H1 (cell line): ENCODE results near the gene BCL2L13. TPM values are rescaled to one million over a fixed set of nuclear protein-coding genes. Genes with fewer than 3 reads are reported as not detected.

Experiments used
- CTCF ChIA-PET: fragments of 300-600 bp; sonication (Branson Sonifier 250); formaldehyde crosslinking; loops from one replicate; lab custom pipeline; 2021; ENCODE audit not compliant: partially characterized antibody; lab: Charles Lee
- POLR2A ChIA-PET: fragments of 300-600 bp; sonication (Branson Sonifier 250); formaldehyde crosslinking; loops from one replicate; lab custom pipeline; 2021; ENCODE audit warnings: inconsistent platforms; ENCODE audit not compliant: partially characterized antibody; lab: Charles Lee
- DNase-seq, 2 experiments: peaks; one replicate each; pipeline versions ENCODE4 v3.0.0 to v3.0.0-alpha.2; 2010 to 2022; ENCODE audit warnings: low spot score in 2 of 2, low read depth in 1 of 2, mixed read lengths in 1 of 2
- FAIRE-seq: peaks from 2 replicates; lab custom pipeline; 2011; peaks lifted over from hg19 to GRCh38; lab: Jason Lieb, UNC
- H2AFZ ChIP-seq: 2 replicates; pipeline ENCODE4 v1.8.1; 2012; ENCODE audit warnings: low read length, inconsistent platforms
- H2AK5ac ChIP-seq: 2 replicates; pipeline ENCODE4 v1.6.1; 2013; ENCODE audit warnings: low read depth, low read length
- H2BK120ac ChIP-seq: replicated peaks from 2 replicates; pipeline ENCODE3; 2013; ENCODE audit warnings: low read depth, low read length, inconsistent platforms
- H2BK12ac ChIP-seq: 2 replicates; pipeline ENCODE4 v1.6.1; 2013; ENCODE audit warnings: low read depth, low read length
- H2BK15ac ChIP-seq: 2 replicates; pipeline ENCODE4 v1.6.1; 2013; ENCODE audit warnings: low read length
- H2BK20ac ChIP-seq: 2 replicates; pipeline ENCODE4 v1.6.1; 2013; ENCODE audit warnings: low read length
- H2BK5ac ChIP-seq: 2 replicates; pipeline ENCODE4 v1.6.1; 2013; ENCODE audit warnings: low read depth, low read length
- H3K14ac ChIP-seq: 2 replicates; pipeline ENCODE4 v1.6.1; 2013; ENCODE audit warnings: inconsistent platforms; ENCODE audit not compliant: insufficient read length
- H3K18ac ChIP-seq: 2 replicates; pipeline ENCODE4 v1.6.1; 2013; ENCODE audit warnings: low read length; ENCODE audit errors: extremely low read depth
- H3K23ac ChIP-seq: 2 replicates; pipeline ENCODE4 v1.6.1; 2013; ENCODE audit warnings: inconsistent platforms; ENCODE audit not compliant: insufficient read length
- H3K23me2 ChIP-seq: 2 replicates; pipeline ENCODE4 v1.6.1; 2013; ENCODE audit warnings: low read depth, low read length
- H3K27ac ChIP-seq: 2 replicates; pipeline ENCODE4 v1.6.1; 2011; ENCODE audit warnings: low read depth, low read length, inconsistent platforms
- H3K27me3 ChIP-seq, 4 experiments: replicated peaks in 1 of 4; 1 replicate in 1 of 4; 2 replicates in 3 of 4; pipeline versions ENCODE4 v1.6.1 to v1.8.1; 2011 to 2013; ENCODE audit warnings: low read length in 3 of 4, mild to moderate bottlenecking in 3 of 4, inconsistent platforms in 2 of 4, mixed read lengths in 2 of 4, moderate library complexity in 1 of 4; ENCODE audit not compliant: control insufficient read depth in 3 of 4, insufficient read depth in 3 of 4; ENCODE audit errors: extremely low read depth in 1 of 4
- H3K36me3 ChIP-seq, 4 experiments: 2 replicates each; pipeline versions ENCODE4 v1.6.1 to v1.8.1; 2011 to 2013; ENCODE audit warnings: mild to moderate bottlenecking in 4 of 4, low read length in 3 of 4, moderate library complexity in 2 of 4, control low read depth in 1 of 4, inconsistent platforms in 1 of 4; ENCODE audit not compliant: insufficient read depth in 4 of 4, control insufficient read depth in 2 of 4
- H3K4ac ChIP-seq: replicated peaks from 2 replicates; pipeline ENCODE3; 2013; ENCODE audit warnings: low read length, low read depth, mixed read lengths, inconsistent platforms; ENCODE audit not compliant: insufficient read length
- H3K4me1 ChIP-seq, 4 experiments: replicated peaks in 1 of 4; 1 replicate in 1 of 4; 2 replicates in 3 of 4; pipeline versions ENCODE4 v1.6.1 to v1.8.1; 2011 to 2013; ENCODE audit warnings: low read length in 3 of 4, inconsistent platforms in 2 of 4, mixed read lengths in 1 of 4; ENCODE audit not compliant: insufficient read depth in 4 of 4, control insufficient read depth in 3 of 4
- H3K4me2 ChIP-seq, 2 experiments: 2 replicates each; pipeline versions ENCODE4 v1.6.1 to v1.8.1; 2011 to 2013; ENCODE audit warnings: low read depth in 2 of 2, low read length in 2 of 2, control low read depth in 1 of 2, inconsistent platforms in 1 of 2, mild to moderate bottlenecking in 1 of 2; ENCODE audit not compliant: insufficient read depth in 1 of 2
- H3K4me3 ChIP-seq, 4 experiments: fragments of 200-600, 300-600 bp in 1 of 4; sonication (generic), shearing (Covaris generic), sonication (Bioruptor Twin) in 1 of 4; 2 replicates each; pipeline versions ENCODE4 v1.5.1 to v1.8.1; 2011 to 2016; ENCODE audit warnings: low read length in 4 of 4, low read depth in 3 of 4, control low read depth in 2 of 4, inconsistent platforms in 2 of 4, mild to moderate bottlenecking in 2 of 4, mixed read lengths in 1 of 4, moderate library complexity in 1 of 4; ENCODE audit not compliant: insufficient read depth in 2 of 4; ENCODE audit errors: extremely low read depth in 1 of 4
- H3K56ac ChIP-seq: replicated peaks from 2 replicates; pipeline ENCODE3; 2013; ENCODE audit warnings: low read depth, mild to moderate bottlenecking, mixed read lengths, low read length, inconsistent platforms; ENCODE audit not compliant: insufficient read length
- H3K79me1 ChIP-seq: 2 replicates; pipeline ENCODE4 v1.6.1; 2013; ENCODE audit warnings: low read depth, low read length, control low read depth
- H3K79me2 ChIP-seq, 2 experiments: 2 replicates each; pipeline versions ENCODE4 v1.6.1 to v1.8.1; 2012 to 2013; ENCODE audit warnings: low read length in 2 of 2, mild to moderate bottlenecking in 2 of 2, inconsistent platforms in 1 of 2; ENCODE audit not compliant: insufficient read depth in 2 of 2, control insufficient read depth in 1 of 2
- H3K9ac ChIP-seq, 4 experiments: replicated peaks in 1 of 4; 1 replicate in 1 of 4; 2 replicates in 3 of 4; pipeline versions ENCODE4 v1.6.1 to v1.8.1; 2011 to 2013; ENCODE audit warnings: low read depth in 3 of 4, low read length in 3 of 4, control low read depth in 2 of 4, mild to moderate bottlenecking in 2 of 4, moderate library complexity in 2 of 4, inconsistent platforms in 1 of 4; ENCODE audit errors: extremely low read depth in 1 of 4
- H3K9me3 ChIP-seq, 2 experiments: 2 replicates each; pipeline versions ENCODE4 v1.6.1 to v1.8.1; 2012 to 2013; ENCODE audit warnings: mild to moderate bottlenecking in 2 of 2, moderate library complexity in 2 of 2, control low read depth in 1 of 2, inconsistent platforms in 1 of 2, low read depth in 1 of 2, low read length in 1 of 2, mixed read lengths in 1 of 2; ENCODE audit not compliant: insufficient read depth in 2 of 2
- H4K20me1 ChIP-seq, 2 experiments: replicated peaks in 1 of 2; 2 replicates each; pipeline versions ENCODE3 to v1.8.1; 2011 to 2013; ENCODE audit warnings: inconsistent platforms in 2 of 2, low read length in 2 of 2, mild to moderate bottlenecking in 1 of 2; ENCODE audit not compliant: insufficient read depth in 2 of 2, control insufficient read depth in 1 of 2
- H4K5ac ChIP-seq: 2 replicates; pipeline ENCODE4 v1.6.1; 2013; ENCODE audit warnings: low read length, low read depth, mixed read lengths, inconsistent platforms; ENCODE audit not compliant: insufficient read length
- H4K8ac ChIP-seq: 2 replicates; pipeline ENCODE4 v1.8.0; 2013; ENCODE audit warnings: mild to moderate bottlenecking, moderate library complexity, low read length, inconsistent platforms; ENCODE audit not compliant: insufficient read depth; ENCODE audit errors: extremely low read depth
- H4K91ac ChIP-seq: replicated peaks from 2 replicates; pipeline ENCODE3; 2013; ENCODE audit warnings: low read length, mixed read lengths, inconsistent platforms; ENCODE audit not compliant: insufficient read length
- ZNF274 ChIP-seq: IDR thresholded peaks from 2 replicates; pipeline ENCODE4 v1.7.0; 2012; ENCODE audit warnings: low read length, borderline replicate concordance; ENCODE audit errors: extremely low read depth
- WGBS, 2 experiments: shearing (Covaris generic) in 1 of 2; methylation state at CpG; one replicate each; pipeline versions ENCODE4 v1.1.6 to v1.1.7; 2013 to 2015; ENCODE audit warnings: low lambda C conversion rate in 2 of 2, mixed read lengths in 2 of 2, inconsistent platforms in 1 of 2, low coverage in 1 of 2, missing lambda C conversion rate in 1 of 2; ENCODE audit not compliant: insufficient replicate concordance in 2 of 2, insufficient coverage in 1 of 2, insufficient read length in 1 of 2; ENCODE audit errors: extremely low coverage in 1 of 2, missing lambda C conversion rate in 1 of 2; 5-methylcytosine and 5-hydroxymethylcytosine counted together
- polyA plus RNA-seq, 7 experiments: library from polyadenylated mRNA; depleted of rRNA in 3 of 7; stranded (reverse) in 5 of 7; unstranded in 2 of 7; fragments of >200 nt in 5 of 7; fragments of 200-250 nt in 2 of 7; gene quantifications; 1 replicate in 5 of 7; 2 replicates in 1 of 7; 4 replicates in 1 of 7; pipeline versions ENCODE4 v1.2.1 to v1.2.3, GENCODE V29; 2011 to 2013; ENCODE audit warnings: missing spikeins in 2 of 7, mixed read lengths in 2 of 7
- total RNA-seq: library from RNA; stranded (reverse); fragmentation: NEBNext Ultra II Directional; extraction: Animal tissue kit (Norgen Biotek cat#: 25700); gene quantifications from 2 replicates; pipeline ENCODE4 v1.2.1, GENCODE V29; 2021

Gene BCL2L13
- total and polyA plus RNA-seq, 2 of the 8 experiments (the other 6 are each of a cell fraction or from before 2014, with no cell fraction given) = 20.7 to 35.0 TPM

DNA sequence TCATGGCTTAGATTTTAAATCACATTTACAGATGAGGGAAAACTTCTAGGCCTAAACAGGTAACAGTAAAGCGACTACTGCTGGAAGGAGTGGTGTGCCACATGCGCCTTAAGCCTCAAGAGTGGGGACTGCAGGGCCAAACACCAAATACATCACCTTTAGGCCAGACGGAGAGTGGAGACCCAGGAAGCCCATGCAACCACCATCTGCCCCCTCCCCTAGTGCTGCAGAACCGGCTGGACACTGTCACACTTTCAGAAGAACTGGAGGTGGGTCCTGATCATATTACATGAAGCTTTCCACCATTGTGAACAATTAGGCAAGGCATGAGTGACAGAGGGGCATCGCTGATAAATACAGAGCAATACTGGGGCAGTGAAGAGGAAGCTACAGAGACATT, 46.4 kb upstream of the BCL2L13 start:
- no peak for TF ChIP-seq ZNF274
- TF ChIP-seq, all 59 proteins: peak for 0
- Histone ChIP-seq H3K9ac (no peak overlapping the region), H3K79me1 (no peaks in the 10 kb centered on the region), H3K23ac (no peak overlapping the region), H3K18ac (no peak overlapping the region), H2AFZ (no peak overlapping the region), H3K27ac (no peak overlapping the region), H2BK20ac (no peak overlapping the region), H3K4me3 (no peak overlapping the region), H3K4ac (no peak overlapping the region), H4K8ac (no peak overlapping the region), H3K4me1 (no peaks in the 10 kb centered on the region), H3K79me2 (no peaks in the 10 kb centered on the region), H3K23me2 (no peaks in the 10 kb centered on the region), H4K20me1 (peaks cover 0 to 3% of the 10 kb centered on the region in 2 experiments), H3K36me3 (peaks cover 22 to 54% (median 39%) of the 10 kb centered on the region in 4 experiments), H2BK5ac (no peak overlapping the region), H2BK15ac (no peak overlapping the region), H4K91ac (no peak overlapping the region), H3K56ac (no peak overlapping the region), H3K9me3 (no peaks in the 10 kb centered on the region), H3K14ac (no peak overlapping the region), H2BK12ac (no peak overlapping the region), H3K27me3 (no peaks in the 10 kb centered on the region), H2BK120ac (no peak overlapping the region), H3K4me2 (no peak overlapping the region), H4K5ac (no peak overlapping the region), H2AK5ac (no peak overlapping the region)
- 93% methylated on average over 5 of the region's 5 CpGs; no CpG with 5 or more reads in 1 of the 2 experiments for WGBS, 2 experiments
- ChIA-PET CTCF (no interaction called here), POLR2A (interaction anchor here (1.5 kb wide), 2 partner anchors 12 to 24 kb away, joined by 3 read pairs; no protein-coding TSS in a partner anchor)
- DNase-seq = no peak
- FAIRE-seq = no peak
